GM12878 (cell line): ENCODE measurements around the gene RSRC1. TPM values are rescaled to one million over a fixed set of nuclear protein-coding genes. Genes with fewer than 3 reads are reported as not detected.

Source experiments
- ATAC-seq: fragments of 200-7000 bp; cut with Tn5 transposase; 3 replicates; pipeline ENCODE4 v1.9.1; 2020; ENCODE audit warnings: mild to moderate bottlenecking, moderate library complexity
- BruUV-seq: library from RNA; stranded (reverse); fragments of 400-500 nt; replicated peaks from 2 replicates; lab custom pipeline; 2021; lab: Mats Ljungman, UMichigan
- CTCF ChIA-PET: fragments of 300-600 bp; sonication (Branson Sonifier 250); formaldehyde crosslinking; extraction: SDS; loops from one replicate; lab custom pipeline; 2021; ENCODE audit warnings: inconsistent platforms; lab: Yijun Ruan, JAX
- POLR2A ChIA-PET: fragments of 350-600 bp; formaldehyde crosslinking; extraction: SDS; loops from one replicate; lab custom pipeline; 2021; ENCODE audit warnings: inconsistent platforms; lab: Charles Lee
- RAD21 ChIA-PET: fragments of 300-600 bp; sonication (Branson Sonifier 250); formaldehyde crosslinking; loops from one replicate; lab custom pipeline; 2023; ENCODE audit warnings: antibody characterized with exemption; ENCODE audit not compliant: unreplicated experiment; lab: Charles Lee
- SMC1A ChIA-PET: fragments of 300-600 bp; sonication (Branson Sonifier 250); formaldehyde crosslinking; loops from one replicate; lab custom pipeline; 2023; ENCODE audit not compliant: unreplicated experiment, uncharacterized antibody; lab: Charles Lee
- DNase-seq: peaks from one replicate; pipeline ENCODE4 v3.0.0-alpha.2; 2011; ENCODE audit warnings: low read depth, low spot score
- FAIRE-seq: peaks from 3 replicates; lab custom pipeline; 2011; peaks lifted over from hg19 to GRCh38; lab: Jason Lieb, UNC
- H2AFZ ChIP-seq: 2 replicates; pipeline ENCODE4 v1.6.0; 2011; ENCODE audit warnings: low read depth, low read length, control low read depth; ENCODE audit not compliant: control insufficient read depth
- H3K27ac ChIP-seq: 2 replicates; pipeline ENCODE4 v1.5.1; 2011; ENCODE audit warnings: control low read depth; ENCODE audit not compliant: control insufficient read depth, insufficient read depth
- H3K27me3 ChIP-seq, 2 experiments: replicated peaks in 1 of 2; 2 replicates each; pipeline versions ENCODE4 v1.6.0 to v1.6.1; 2011; ENCODE audit warnings: low read length in 1 of 2; ENCODE audit not compliant: control insufficient read depth in 2 of 2, insufficient read depth in 2 of 2
- H3K36me3 ChIP-seq, 2 experiments: 2 replicates each; pipeline ENCODE4 v1.5.1; 2011; ENCODE audit warnings: low read length in 1 of 2; ENCODE audit not compliant: control insufficient read depth in 2 of 2, insufficient read depth in 2 of 2
- H3K4me1 ChIP-seq: 2 replicates; pipeline ENCODE4 v1.6.1; 2011; ENCODE audit warnings: mild to moderate bottlenecking, low read length, moderate library complexity, mixed read lengths; ENCODE audit not compliant: control insufficient read depth, insufficient read depth
- H3K4me2 ChIP-seq: 2 replicates; pipeline ENCODE4 v1.6.0; 2011; ENCODE audit warnings: control low read depth; ENCODE audit not compliant: control insufficient read depth, insufficient read depth
- H3K4me3 ChIP-seq: fragments of 200-600 bp; sonication (generic); 2 replicates; pipeline ENCODE4 v1.5.1; 2016
- H3K79me2 ChIP-seq: 2 replicates; pipeline ENCODE4 v1.6.0; 2011; ENCODE audit warnings: low read length; ENCODE audit not compliant: control insufficient read depth, insufficient read depth
- H3K9ac ChIP-seq: 2 replicates; pipeline ENCODE4 v1.8.0; 2011; ENCODE audit warnings: low read length, control low read depth, mixed read lengths; ENCODE audit not compliant: control insufficient read depth, insufficient read depth
- H3K9me3 ChIP-seq: replicated peaks from 3 replicates; pipeline ENCODE4 v1.5.1; 2011; ENCODE audit warnings: mild to moderate bottlenecking, low read length; ENCODE audit not compliant: control insufficient read depth, insufficient read depth
- H4K20me1 ChIP-seq: 2 replicates; pipeline ENCODE4 v1.6.0; 2011; ENCODE audit not compliant: control insufficient read depth, insufficient read depth
- CBX5 ChIP-seq: sonication (generic); IDR thresholded peaks from 2 replicates; pipeline ENCODE4 v1.6.1; 2016; ENCODE audit warnings: low read depth, moderate library complexity, mild to moderate bottlenecking, inconsistent platforms
- CREM ChIP-seq: IDR thresholded peaks from 2 replicates; pipeline ENCODE4 v1.6.1; 2014; ENCODE audit warnings: antibody characterized with exemption, low read depth
- EZH2 ChIP-seq: IDR thresholded peaks from 2 replicates; pipeline ENCODE4 v1.6.1; 2012; ENCODE audit warnings: low read depth, mild to moderate bottlenecking, control low read depth, inconsistent platforms, low read length, borderline replicate concordance; ENCODE audit not compliant: control insufficient read depth
- KLF5 ChIP-seq: fragments of 450-650 bp; IDR thresholded peaks from 2 replicates; pipeline ENCODE4 v1.6.1; 2014; ENCODE audit warnings: mild to moderate bottlenecking; ENCODE audit not compliant: partially characterized antibody
- MYB ChIP-seq: fragments of 150-350 bp; IDR thresholded peaks from 2 replicates; pipeline ENCODE4 v1.6.1; 2014; ENCODE audit warnings: mild to moderate bottlenecking, low read depth, low read length, borderline replicate concordance
- NR2F1 ChIP-seq: fragments of 450-650 bp; conservative IDR thresholded peaks from 2 replicates; pipeline ENCODE4 v1.6.1; 2017; ENCODE audit warnings: mild to moderate bottlenecking
- ZNF384 ChIP-seq: IDR thresholded peaks from 2 replicates; pipeline ENCODE4 v1.6.1; 2012; ENCODE audit warnings: low read depth, mild to moderate bottlenecking, low read length, improper control_type of control experiment, borderline replicate concordance
- in situ Hi-C: fragments of 300-500 bp; cut with MboI; formaldehyde crosslinking; loops from 9 replicates; pipeline ENCODE4 v1.14.3; 2018; ENCODE audit warnings: mixed read lengths
- intact Hi-C: fragments of 100-400 bp; cut with micrococcal nuclease; formaldehyde crosslinking; loops from one replicate; pipeline ENCODE4 v1.14.2; 2022; ENCODE audit not compliant: unreplicated experiment
- polyA plus RNA-seq, 11 experiments: library from polyadenylated mRNA; depleted of rRNA in 4 of 11; unstranded in 6 of 11; stranded (reverse) in 5 of 11; fragments of >200 nt; fragmentation: Nextera tagmentation in 4 of 11; fragmentation: Illumina TruSeq in 1 of 11; extraction: Ambion mirVana in 4 of 11; extraction: Trizol in 1 of 11; gene quantifications; 1 replicate in 1 of 11; 2 replicates in 10 of 11; pipeline versions ENCODE4 v1.2.1 to v1.2.3, GENCODE V29; 2011 to 2016; ENCODE audit warnings: inconsistent platforms in 2 of 11, missing spikeins in 2 of 11, low read depth in 1 of 11
- total RNA-seq, 4 experiments: library from RNA; depleted of rRNA in 3 of 4; stranded (reverse); fragments of >200 nt in 3 of 4; fragmentation: Illumina TruSeq in 1 of 4; extraction: Trizol in 1 of 4; gene quantifications; 2 replicates each; pipeline versions ENCODE4 v1.2.1 to v1.2.3, GENCODE V29; 2013 to 2021
- TF ChIP-seq, protein P1 (sequence below): fragments of 450-650 bp; IDR thresholded peaks from 2 replicates; pipeline ENCODE4 v1.6.1; 2017; ENCODE audit warnings: mild to moderate bottlenecking

The RSRC1 gene
- total and polyA plus RNA-seq, 10 of the 15 experiments (the other 5 are each of a cell fraction or from before 2014, with no cell fraction given): 16.4 to 85.9 (median 42.0) TPM

DNA sequence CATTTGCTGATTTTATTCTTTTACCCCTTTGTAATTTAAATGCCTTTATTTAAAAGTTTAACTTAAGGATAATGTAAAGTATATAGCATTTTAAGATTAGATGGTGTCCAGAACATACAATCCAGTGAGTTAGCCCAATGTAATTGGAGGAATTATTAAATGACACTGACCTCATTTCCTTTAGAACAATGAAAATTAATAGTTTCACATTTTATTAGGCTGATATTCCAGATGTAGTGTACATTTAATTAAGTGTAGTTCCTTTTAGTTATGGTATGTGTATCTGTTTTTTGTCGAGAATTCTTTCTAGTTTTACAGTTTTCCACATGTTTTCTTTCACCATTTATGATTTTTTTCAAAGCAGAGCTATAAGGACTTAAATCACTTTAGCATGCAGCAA lies 75.8 kb downstream of the RSRC1 start (continued):
- no peak for TF ChIP-seq CREM

DNA sequence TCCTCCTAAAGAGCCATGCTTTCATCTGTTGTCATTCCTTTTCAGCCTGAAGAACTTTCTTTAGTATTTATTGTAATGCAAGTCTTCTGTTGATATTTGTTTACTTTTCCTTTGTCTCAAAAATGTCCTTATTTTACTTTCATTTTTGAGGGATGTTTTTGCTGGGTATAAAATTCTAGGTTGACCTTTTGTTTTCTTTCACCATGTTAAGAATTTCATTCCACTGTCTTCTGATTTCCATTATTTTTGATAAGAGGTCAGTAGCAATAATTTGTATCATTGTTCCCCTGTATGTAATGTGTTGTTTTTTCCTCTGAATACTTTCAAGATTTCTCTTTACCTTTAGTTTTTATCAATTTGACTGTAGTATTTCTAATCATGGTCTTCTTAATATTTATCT lies 91.1 kb downstream of the RSRC1 start:
- SMC1A ChIA-PET: no interaction called here
- no peak overlapping the region for H3K4me2 ChIP-seq
- no peak overlapping the region for H3K9ac ChIP-seq
- intact Hi-C loops: no loop called here
- no peaks in the 10 kb centered on the region for H4K20me1 ChIP-seq
- CTCF ChIA-PET: no interaction called here
- in situ Hi-C loops: no loop called here
- DNase-seq: no peak
- no peak for FAIRE-seq
- H3K4me3 ChIP-seq: no peak overlapping the region
- RAD21 ChIA-PET: no interaction called here
- H3K27me3 ChIP-seq: no peaks in the 10 kb centered on the region
- no peaks in the 10 kb centered on the region for H3K36me3 ChIP-seq
- no peaks in the 10 kb centered on the region for H3K4me1 ChIP-seq
- no TSS peak for BruUV-seq
- no peak for TF ChIP-seq NR2F1
- TF ChIP-seq MYB: no peak
- no peak for TF ChIP-seq ZNF384
- peak; percentile 27 for TF ChIP-seq KLF5
- TF ChIP-seq CBX5: peak; percentile 98
- no peak for TF ChIP-seq EZH2
- TF ChIP-seq, protein P1, sequence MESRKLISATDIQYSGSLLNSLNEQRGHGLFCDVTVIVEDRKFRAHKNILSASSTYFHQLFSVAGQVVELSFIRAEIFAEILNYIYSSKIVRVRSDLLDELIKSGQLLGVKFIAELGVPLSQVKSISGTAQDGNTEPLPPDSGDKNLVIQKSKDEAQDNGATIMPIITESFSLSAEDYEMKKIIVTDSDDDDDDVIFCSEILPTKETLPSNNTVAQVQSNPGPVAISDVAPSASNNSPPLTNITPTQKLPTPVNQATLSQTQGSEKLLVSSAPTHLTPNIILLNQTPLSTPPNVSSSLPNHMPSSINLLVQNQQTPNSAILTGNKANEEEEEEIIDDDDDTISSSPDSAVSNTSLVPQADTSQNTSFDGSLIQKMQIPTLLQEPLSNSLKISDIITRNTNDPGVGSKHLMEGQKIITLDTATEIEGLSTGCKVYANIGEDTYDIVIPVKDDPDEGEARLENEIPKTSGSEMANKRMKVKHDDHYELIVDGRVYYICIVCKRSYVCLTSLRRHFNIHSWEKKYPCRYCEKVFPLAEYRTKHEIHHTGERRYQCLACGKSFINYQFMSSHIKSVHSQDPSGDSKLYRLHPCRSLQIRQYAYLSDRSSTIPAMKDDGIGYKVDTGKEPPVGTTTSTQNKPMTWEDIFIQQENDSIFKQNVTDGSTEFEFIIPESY: no peak
- H3K9me3 ChIP-seq: peaks cover 2% of the 10 kb centered on the region; the same call in 2 of the 3 replicates
- no peak overlapping the region for H2AFZ ChIP-seq
- no peak overlapping the region for H3K27ac ChIP-seq
- POLR2A ChIA-PET: no interaction called here
- no peaks in the 10 kb centered on the region for H3K79me2 ChIP-seq
- no peak for ATAC-seq
